GM19239 (cell line): ENCODE results near the gene UBC.
"Not testable (repeated sequence)": the region's sequence is repeated elsewhere in the genome, so short reads cannot be mapped to it uniquely, and the experiment has no call there.

Source experiments
- DNase-seq: peaks from one replicate; pipeline ENCODE4 v3.0.0; 2011; ENCODE audit warnings: low spot score; ENCODE audit not compliant: insufficient read length
- FAIRE-seq: peaks from 2 replicates; lab custom pipeline; 2011; peaks lifted over from hg19 to GRCh38; lab: Jason Lieb, UNC

UBC gene

DNA sequence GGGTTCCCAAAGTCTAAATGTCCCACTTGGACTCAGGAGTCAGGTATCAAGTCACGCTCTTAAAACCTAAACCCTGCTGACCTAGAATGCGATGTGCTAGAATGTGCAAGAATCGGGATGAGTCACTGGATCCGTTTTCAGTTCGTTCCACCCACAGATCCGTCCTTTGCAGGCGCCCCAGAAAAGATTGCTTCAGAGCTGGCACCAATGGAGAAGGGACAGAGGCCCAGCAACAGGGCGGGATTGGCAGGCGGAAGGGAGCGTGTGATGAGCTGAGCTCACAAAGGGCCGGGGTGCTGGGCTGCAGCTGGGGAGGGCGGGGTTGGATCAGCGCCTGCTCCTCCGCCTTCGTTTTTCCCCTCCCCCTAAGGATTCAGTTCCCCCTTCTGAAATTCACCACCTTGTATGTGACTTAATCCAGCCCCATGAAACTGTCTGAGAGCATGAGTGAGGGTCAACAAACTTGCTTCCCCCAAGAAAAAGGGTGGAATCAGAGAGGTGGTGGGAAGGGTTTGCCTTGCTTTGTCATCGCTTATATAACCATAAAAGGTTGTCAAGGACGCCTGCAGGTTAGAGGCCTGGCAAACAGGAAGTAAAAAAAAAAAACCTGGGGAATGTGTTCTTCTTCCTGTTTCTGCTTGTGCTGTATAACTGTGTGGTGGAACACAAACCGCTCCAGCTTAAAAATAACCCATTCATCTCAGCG is 2.8 kb upstream of the UBC start:
- DNase-seq (peak; percentile 53), FAIRE-seq (peak; percentile 72)

DNA sequence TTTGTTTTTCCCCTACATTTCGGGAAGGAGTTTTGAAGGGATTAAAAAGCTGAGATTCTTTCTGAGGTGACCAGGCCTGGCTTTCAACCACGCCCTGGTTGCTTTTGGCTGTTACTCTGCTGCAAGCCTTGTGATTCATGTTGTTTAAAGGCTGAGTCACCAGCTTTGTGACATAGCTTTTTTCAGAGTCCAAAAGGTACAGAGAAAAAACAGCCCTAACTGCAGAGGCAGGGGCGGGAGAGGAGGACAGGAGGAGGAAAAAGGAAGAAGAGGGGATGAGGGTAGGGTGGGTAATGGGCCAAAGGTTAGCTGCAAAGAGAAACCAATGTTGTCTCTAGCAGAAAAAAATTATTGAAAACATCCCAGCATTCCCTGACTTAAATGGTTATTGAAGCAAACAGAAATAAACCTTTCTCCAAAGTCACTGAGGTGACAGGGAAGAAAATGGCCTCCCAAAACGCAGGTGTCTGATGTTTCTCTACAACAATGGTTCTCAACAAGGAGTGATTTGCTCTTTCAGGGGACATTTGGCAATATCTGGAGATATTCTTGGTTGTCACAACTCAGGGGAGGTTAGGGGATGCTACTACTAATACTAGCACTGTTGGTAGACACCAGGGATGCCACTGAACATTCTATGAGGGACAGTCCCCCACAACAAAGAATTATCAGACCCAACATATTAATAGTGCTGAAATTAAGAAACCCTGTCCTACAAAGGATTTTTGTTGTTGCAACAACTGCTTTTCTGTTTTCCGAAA is 2.1 kb upstream of the UBC start:
- FAIRE-seq (no peak), DNase-seq (no peak)

DNA sequence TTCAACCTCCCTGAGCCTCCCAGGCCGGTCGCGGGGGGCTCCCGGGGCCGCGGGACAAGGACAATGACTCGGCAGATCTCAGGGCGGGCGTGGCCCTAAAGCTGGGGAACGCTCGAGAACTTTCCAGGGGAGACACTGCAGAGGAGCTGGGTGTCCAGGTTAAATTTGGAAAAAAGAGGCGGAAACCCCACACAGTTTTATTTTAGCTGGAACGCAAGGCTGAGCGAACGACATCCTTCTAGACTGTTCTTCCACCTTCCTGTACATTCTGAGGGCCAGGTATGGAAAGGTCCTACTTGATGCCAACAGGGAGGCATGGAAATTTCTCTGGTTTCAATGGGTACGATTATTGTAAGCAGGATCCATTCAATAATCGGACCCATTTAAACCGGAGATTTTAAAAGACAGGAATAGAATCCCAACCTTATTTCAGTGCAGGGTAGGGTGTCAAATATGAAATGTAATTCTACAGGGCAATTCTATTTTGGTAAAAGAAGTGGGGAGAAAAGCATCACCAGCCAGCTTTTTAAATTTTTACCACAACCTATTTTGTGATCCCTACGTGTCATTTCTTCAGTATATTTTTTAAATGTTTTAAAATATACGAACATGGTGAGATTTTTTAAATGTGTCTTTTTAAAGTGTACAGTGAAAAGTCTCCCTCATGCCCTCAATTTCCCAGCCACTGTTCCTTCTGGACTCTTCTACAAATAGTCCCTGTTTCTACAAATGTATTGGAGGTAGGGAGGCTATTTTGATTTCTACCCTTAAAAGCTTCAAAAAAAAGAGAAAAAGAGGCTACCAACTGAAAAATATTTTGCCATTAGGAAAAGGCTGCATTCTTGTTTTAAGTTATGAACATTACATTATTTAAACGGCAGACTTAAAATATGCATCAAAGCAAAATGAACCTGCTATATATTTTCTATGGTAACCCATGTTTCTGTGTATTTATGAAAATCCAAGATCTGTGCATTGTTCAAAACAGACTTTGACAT is 1.1 kb upstream of the UBC start:
- DNase-seq (no peak), FAIRE-seq (no peak)

DNA sequence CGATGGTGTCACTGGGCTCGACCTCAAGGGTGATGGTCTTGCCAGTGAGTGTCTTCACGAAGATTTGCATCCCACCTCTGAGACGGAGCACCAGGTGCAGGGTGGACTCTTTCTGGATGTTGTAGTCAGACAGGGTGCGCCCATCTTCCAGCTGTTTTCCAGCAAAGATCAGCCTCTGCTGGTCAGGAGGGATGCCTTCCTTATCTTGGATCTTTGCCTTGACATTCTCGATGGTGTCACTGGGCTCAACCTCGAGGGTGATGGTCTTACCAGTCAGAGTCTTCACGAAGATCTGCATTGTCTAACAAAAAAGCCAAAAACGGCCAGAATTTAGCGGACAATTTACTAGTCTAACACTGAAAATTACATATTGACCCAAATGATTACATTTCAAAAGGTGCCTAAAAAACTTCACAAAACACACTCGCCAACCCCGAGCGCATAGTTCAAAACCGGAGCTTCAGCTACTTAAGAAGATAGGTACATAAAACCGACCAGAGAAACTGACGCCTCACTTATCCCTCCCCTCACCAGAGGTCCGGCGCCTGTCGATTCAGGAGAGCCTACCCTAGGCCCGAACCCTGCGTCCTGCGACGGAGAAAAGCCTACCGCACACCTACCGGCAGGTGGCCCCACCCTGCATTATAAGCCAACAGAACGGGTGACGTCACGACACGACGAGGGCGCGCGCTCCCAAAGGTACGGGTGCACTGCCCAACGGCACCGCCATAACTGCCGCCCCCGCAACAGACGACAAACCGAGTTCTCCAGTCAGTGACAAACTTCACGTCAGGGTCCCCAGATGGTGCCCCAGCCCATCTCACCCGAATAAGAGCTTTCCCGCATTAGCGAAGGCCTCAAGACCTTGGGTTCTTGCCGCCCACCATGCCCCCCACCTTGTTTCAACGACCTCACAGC is 717 bp downstream of the UBC start:
- FAIRE-seq (no peak), DNase-seq (peak; percentile 28)

DNA sequence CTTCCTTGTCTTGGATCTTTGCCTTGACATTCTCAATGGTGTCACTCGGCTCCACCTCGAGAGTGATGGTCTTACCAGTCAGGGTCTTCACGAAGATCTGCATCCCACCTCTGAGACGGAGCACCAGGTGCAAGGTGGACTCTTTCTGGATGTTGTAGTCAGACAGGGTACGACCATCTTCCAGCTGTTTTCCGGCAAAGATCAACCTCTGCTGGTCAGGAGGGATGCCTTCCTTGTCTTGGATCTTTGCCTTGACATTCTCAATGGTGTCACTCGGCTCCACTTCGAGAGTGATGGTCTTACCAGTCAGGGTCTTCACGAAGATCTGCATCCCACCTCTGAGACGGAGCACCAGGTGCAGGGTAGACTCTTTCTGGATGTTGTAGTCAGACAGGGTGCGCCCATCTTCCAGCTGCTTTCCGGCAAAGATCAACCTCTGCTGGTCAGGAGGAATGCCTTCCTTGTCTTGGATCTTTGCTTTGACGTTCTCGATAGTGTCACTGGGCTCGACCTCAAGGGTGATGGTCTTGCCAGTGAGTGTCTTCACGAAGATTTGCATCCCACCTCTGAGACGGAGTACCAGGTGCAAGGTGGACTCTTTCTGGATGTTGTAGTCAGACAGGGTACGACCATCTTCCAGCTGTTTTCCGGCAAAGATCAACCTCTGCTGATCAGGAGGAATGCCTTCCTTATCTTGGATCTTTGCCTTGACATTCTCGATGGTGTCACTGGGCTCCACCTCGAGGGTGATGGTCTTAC is 1.7 kb downstream of the UBC start:
- not testable (repeated sequence) for FAIRE-seq

DNA sequence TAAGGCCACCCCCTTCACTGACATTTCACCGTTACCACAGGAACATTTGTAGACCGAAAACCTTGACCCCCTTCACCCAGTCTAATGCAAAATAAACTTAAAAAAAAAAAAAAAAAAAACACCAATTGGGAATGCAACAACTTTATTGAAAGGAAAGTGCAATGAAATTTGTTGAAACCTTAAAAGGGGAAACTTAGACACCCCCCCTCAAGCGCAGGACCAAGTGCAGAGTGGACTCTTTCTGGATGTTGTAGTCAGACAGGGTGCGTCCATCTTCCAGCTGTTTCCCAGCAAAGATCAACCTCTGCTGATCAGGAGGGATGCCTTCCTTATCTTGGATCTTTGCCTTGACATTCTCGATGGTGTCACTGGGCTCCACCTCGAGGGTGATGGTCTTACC is 2.9 kb downstream of the UBC start:
- DNase-seq, FAIRE-seq: not testable (repeated sequence)

More for the DNA sequence above, 1.7 kb downstream of the UBC start:
- not testable (repeated sequence) for DNase-seq

DNA sequence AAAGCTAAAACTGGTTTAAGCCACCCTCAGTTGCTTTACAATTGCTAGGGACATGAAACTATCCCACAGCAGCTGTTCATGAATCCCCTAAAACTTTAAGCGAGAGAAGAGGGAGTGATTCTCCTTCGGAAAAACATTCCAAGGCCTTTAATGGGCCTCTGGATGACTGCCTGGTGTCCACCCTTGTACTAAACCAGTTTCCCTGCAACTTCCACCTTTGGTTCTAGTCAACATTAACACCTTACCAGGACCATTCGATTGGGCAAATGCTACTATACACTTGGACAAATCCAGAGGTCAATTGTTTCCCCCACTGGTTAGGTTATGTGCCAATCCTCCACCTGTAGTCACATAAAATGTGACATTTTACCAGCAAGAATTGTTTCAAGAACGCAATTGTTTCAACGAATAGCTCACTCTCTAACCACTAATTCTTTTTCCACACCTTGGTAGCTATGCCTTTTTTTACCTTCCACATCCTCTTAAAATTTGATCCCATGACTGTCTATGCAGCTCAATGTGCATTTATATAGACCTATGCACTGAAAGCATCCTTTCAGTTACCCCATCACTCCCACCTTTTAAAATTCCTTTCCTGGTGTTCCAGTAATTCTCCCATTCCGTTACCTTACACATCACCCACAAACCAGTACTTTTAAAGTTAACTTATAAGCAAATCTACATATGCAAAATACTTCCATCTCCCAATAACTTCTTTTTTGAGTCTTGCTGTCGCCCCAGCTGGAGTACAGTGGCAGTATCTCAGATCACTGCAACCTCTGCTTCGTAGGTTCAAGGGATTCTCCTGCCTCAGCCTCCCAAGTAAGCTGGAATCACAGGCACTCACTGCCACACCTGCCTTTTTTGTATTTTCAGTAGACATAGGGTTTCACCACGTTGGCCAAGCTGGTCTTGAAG is 3.6 kb downstream of the UBC start:
- FAIRE-seq (no peak), DNase-seq (no peak)

DNA sequence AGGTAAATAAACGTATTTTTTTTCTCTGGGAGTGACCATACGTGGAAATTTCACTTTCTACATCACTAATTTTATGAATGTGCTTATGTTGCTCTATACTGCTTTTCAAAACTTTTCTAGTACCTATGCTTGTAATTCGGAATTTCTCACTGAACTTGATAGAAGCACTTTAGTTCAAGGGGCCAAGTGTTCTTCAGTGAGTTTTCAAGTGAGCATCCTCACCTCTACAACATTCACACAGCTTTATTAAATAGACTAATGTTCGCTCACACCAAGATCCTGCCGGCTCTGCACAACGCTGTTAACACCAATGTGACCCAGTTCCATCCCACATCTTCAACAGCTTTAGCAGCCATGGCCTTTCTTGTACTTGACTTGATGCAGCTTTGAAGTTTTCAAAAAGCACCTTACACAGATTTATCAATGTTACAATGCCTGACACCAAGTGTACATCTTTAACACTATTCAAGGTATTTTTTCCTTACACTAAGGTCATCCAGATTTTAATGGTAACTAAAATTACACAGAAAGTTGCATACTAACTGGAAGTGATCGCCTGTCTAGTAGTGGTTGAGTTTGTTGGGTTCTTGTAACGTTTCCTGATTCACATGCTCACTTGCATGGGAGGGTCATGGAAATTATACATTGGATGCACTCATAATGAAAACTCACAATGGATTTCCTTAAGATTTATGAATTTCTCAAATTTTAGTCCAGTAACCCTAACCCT is 4.5 kb downstream of the UBC start:
- FAIRE-seq, result no peak
- no peak for DNase-seq

DNA sequence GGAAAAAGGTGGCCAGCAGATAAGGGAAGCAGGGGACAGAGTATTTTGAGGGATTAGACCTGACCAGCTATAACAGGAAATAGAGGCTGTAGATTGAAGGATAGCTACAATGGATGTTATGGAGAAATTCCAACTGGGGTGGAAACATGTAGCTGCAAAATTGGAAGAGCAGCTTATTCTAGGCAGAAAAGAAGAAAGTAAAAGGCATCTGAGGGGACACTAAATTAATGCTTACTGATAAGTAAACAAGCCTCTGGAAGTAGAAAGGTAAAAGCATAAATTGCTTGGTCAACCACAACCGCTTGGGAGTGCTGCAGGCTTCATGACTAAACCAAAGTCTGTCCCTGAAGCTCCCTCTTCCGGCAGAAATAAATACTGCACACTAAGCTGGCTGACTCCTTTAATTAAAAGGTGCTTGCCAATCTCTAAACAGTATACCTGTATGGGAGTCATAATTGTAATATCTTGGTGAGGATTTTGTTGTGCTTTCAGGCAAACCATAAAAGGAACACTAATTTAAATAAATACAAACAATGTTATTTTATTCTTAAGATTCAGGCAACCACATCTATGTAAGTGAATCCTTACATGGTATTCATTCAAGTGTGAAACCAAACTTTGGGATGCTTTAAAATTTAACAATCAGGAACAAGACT is 7.7 kb downstream of the UBC start:
- FAIRE-seq (peak; percentile 87), DNase-seq (peak; percentile 61)

DNA sequence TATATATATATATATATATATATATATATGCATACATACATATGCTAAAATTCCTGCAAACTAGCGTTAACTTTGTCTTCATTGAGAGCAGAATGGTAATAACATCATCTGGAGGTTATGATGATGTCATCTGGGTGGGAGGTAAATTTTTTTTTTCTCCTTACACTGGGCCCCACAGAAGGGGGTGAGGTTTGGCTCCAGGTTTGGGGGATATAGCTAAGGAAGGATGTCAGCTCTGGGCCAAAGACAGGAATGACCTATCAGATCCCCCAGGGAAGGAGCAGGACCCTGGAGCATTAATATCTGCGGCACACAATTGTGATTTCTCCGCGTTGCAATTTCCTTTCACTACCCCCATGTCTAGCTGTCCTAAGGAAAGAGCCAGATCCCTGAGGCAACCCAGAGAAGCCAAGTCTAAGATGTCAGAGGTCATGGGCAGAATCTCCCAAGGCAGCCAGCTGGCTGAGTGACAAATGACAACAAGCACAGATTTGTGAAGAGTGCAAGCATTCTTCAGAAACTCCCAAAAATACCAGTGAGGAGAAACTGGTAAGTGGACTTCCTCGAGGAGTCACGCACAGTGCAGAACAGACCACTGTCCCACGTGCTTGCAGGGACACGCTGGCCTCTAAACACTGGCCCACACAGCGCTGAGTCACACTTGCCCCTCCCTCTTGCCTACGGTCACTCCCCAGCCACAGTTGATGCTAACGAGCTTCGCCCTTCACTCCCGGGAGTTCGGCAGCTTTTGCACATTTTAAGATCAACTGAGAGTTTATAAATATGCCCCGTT is 9.9 kb downstream of the UBC start:
- FAIRE-seq (no peak), DNase-seq (no peak)

DNA sequence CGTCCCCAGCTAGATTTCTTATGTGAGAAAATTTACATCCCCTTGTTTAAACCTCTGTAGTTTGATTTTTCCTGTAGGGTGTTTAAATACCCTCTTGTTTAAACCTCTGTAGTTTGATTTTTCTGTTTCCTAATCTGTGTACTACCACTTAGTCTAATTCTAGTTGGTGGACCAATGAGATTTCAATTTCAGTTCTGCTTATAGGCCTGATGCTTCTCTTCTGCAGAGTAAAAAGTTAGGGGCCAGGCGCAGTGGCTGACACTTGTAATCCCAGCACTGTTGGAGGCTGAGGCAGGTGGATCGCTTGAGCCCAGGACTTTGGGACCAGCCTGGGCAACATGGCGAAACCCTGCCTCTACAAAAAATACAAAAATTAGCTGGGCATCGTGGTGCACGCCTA is 11.5 kb downstream of the UBC start:
- DNase-seq (no peak), FAIRE-seq (peak; percentile 33)

DNA sequence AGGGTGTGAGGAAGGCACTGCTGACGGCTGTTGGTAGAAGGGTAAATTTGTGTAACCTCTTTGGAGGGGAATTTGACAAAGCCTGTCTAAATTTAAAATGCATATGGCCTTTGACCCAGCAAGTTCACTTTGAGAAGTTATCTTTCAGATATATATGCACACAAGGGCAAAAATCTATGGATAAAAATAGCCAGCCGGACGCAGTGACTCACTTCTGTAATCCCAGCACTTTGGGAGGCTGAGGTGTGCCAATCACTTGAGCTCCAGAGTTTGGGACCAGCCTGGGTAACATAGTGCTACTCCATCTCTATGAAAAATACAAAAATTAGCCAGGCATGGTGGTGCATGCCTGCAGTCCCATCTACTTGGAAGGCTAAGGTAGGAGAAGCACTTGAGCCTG is 13.4 kb downstream of the UBC start:
- FAIRE-seq, result no peak

DNA sequence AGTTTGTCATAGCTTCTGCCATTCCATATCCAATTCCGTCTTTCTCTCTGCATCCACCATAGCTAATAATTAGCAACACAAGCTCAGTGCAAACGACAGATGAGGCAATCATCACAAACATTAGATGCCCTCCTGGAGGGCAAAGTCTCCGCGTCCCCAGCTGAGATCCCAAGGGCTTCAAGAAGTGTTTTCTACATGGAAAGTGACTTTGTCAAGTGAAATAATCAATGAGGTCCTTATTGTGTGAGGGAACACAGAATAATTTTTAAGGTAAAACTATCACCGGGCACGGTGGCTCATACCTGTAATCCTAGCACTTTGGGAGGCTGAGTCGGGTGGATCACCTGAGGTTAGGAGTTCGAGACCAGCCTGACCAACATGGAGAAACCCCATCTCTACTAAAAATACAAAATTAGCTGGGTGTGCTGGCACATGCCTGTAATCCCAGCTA is 14.1 kb downstream of the UBC start:
- not testable (repeated sequence) for DNase-seq, FAIRE-seq

More for the DNA sequence above, 13.4 kb downstream of the UBC start:
- no peak for DNase-seq

DNA sequence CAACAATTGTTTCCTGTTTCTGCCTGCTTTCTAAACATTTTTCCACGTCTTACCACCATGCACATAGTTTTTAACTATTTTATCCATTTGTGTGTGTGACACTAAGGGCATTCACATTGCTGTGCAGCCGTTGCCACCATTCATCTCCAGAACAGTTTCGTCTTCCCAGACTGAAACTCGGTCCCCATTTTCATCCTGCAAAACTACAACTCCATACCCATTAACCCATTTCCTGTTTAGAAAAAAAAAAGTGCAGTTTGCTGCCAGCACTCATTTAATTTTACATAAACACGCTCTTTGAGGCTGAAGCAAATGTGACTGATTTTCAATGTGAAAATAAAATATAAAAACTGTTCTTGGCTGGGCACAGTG is 15.5 kb downstream of the UBC start:
- FAIRE-seq, result no peak
- DNase-seq, result no peak

DNA sequence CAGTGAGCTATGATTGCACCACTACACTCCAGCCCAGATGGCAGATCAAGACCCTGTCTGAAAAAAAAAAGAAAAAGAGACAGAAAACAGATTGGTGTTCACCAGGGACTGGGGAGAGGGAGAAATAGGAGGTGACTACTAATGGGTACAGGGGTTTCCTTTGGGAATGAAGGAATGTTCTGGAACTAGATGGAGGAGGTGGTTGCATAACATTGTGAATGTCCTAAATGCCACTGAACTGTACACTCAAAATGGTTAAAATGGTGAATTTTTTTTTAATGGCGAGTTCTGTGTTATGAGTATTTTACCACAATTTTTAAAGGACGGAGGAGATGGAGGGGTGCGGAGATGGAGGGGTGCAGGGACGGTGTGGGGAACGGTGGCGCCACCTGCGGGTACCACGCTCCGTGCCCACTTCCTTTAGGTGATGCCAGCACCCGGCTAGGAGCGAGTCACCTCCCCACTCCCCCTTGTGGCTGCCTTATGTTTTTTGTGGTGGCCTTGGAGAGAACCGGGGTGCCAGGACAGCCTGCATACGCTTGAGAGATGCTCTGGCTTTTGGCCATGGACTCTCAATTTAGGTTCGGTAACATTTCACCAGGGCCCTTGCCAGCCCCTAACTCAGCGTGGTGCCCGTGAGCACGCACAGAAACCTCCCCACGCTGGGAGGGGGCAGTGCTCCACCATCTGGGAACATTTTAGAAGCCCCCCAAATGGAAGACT is 16.1 kb downstream of the UBC start:
- FAIRE-seq, result peak; percentile 11

More for the DNA sequence above, 16.1 kb downstream of the UBC start:
- no peak for DNase-seq
